ENCODE results near the gene CENPT.

- TF ChIP-seq CTCF (IDR thresholded peaks at IDR 0.05; ENCODE audit: extremely low read depth in 1 of 2, insufficient read depth in 1 of 2, low read depth in 1 of 2, low read length in 2 of 2) (no peak), POLR2A (IDR thresholded peaks at IDR 0.05; ENCODE audit: low read depth, low read length) (no peak), MYC (IDR thresholded peaks at IDR 0.05; ENCODE audit: low read depth, low read length) (no peak), POLR2AphosphoS5 (IDR thresholded peaks at IDR 0.05; ENCODE audit: insufficient read depth, low read depth, low read length) (no peak)
These were observed 38.9 kb upstream of the CENPT start for GRCh38 chr16:67886387-67886786.
